ENCODE data around the gene BIRC5.
A peak's percentile ranks its signal among the peaks of the same experiment; 100 is the strongest.
"Not testable (repeated sequence)": the region's sequence is repeated elsewhere in the genome, so short reads cannot be mapped to it uniquely, and the experiment has no call there.

The BIRC5 gene

DNA sequence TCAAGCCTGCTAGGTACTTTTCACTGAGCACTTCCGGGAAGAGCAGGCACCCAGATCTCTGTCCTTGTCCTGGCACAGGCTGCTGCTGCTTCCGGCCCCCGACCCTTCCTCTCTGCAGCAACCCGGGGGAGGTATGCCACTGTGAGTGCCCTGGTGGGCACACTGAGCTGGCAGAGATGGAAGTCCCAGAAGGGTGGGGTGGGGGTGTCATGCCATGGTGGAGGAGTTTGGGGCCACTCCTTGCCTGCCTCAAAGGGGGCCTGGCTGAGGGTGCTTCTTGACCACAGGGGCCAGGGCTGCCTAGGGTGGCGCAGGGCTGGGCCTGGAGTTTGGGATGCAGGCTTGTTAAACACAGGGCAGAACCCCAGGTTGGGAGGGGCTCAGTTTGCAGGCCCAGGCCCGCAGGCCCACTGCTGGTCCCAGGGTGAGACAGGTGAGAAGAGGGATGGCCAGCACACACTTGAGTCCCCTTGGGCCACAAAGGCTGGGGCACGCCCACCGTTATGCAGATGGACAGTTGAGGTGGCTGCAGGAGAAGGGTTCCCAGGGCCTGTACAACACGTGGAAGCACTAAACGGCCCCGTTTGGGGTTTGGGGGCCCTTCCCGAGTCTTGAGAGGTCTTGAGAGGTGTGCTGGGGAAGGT, 26.1 kb downstream of the BIRC5 start:
- no peak for DNase-seq (ENCODE audit: low read depth)

DNA sequence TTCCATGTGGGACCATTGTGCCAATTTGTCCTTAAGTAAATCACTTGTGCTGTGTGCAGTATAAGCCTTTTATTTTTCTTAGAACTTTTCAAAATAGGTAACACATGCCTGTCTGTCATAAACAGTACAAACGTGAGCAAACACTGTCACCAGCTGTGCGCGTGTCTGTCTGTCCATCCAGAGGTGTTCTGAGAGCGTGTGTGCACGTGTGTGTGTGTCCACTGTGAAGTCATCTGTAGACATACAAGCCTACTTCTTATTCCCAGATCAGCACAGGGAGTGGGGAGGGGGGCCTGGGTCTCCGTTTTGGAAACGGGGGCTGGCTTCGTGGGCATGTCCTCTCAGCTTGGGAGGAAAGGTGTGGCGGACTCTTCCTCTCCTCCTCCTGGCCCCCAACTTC, 26.8 kb downstream of the BIRC5 start:
- no peak for DNase-seq (ENCODE audit: low read depth)

GRCh38 chr17:78241277-78242023, 27.4 kb downstream of the BIRC5 start:
- peak; percentile 12 for DNase-seq (ENCODE audit: low read depth)

DNA sequence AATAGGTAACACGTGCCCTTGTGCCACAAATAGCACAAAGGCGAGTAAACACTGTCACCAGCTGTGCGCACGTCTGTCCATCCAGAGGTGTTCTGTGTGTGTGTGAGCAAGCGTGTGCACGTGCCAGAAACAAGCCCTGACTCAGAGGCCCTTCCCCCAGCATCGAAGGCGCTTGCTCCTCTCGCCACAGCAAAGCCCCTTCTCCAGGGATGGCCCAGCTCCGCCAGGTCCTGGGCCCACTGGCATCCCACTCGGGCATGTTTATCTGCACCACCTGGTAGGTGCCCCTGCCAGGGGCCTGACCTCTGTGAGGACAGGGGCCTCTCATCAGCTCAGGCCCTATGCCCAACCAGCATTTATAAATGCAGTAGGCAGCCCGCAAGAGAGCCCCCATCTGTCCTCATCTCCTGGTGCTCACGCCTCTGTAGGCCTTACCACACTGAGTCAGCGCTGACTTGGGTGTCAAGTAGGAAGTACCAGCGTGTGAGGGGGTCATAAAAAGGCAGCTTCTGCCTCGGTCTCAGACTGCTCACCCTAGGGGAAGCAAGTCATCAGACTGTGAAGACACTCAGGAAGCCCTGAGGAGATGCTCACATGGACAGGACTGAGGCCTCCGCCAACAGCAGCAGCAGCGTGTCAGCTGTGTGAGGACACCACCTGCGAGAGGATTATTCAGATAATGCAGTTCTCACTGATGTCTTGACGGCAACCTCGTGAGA, 28.1 kb downstream of the BIRC5 start:
- DNase-seq (ENCODE audit: low read depth), result no peak

DNA sequence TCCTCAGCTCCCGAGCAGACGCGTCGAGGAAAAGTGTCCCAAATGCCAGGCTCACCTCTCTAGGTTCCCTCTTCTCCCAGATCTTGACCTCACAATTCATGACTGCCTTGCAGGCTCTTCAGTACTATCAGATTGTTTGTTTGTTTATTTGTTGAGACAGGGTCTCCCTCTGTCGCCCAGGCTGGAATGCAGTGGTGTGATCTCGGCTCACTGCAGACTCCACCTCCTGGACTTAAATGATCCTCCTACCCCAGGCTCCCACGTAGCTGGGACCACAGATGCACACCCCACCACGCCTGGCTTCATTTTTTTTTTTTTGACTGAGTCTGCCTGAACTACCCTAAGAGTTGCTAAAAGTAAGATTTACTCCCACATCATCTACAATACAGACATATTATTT, 33.3 kb downstream of the BIRC5 start:
- no peak for DNase-seq (ENCODE audit: low read depth)

DNA sequence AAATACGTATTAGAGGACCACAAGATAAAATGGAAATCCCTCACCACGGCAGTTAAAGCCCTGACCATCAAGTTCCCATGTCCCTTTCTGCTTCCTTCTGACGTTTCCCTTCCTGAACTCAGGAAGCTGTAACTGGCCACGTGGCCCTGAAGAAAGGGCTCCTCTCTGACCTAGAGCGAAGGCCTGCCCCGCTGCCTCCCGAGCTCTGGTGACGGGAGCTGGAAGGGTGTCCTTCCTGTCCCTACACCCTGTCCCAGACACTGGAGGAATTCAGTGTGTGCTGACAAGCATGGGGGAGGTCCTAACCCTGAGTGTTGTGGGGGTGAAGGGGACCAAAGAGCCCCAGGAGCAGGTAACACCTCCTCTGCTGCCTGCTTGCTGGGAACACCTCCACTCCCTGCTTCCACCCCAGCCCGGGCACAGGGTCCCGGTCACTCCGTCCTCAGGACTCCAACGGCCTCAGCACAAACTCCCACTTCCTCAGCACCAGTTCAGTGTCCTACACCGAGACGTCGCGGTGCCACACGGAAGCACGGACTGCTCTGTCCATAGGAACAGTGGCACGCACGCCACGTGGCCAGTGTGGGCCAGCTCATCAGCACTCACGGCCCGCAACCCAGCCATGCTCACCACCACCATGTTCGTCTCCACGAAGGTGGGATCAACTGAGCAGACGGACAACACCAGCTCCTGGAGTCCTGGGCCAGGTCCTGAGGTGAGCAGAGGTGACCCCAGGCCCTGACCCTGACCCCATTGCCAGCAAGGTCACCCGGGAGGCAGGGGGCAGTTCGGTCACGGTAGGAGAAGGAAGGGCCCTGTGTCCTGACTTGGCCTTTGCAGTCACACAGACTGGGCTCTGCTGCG, 34.2 kb downstream of the BIRC5 start:
- DNase-seq (ENCODE audit: low read depth), result no peak

GRCh38 chr17:78249074-78249817, 35.2 kb downstream of the BIRC5 start:
- DNase-seq (ENCODE audit: low read depth), result no peak

GRCh38 chr17:78249818-78250806, 36.1 kb downstream of the BIRC5 start:
- no peak for DNase-seq (ENCODE audit: low read depth)

DNA sequence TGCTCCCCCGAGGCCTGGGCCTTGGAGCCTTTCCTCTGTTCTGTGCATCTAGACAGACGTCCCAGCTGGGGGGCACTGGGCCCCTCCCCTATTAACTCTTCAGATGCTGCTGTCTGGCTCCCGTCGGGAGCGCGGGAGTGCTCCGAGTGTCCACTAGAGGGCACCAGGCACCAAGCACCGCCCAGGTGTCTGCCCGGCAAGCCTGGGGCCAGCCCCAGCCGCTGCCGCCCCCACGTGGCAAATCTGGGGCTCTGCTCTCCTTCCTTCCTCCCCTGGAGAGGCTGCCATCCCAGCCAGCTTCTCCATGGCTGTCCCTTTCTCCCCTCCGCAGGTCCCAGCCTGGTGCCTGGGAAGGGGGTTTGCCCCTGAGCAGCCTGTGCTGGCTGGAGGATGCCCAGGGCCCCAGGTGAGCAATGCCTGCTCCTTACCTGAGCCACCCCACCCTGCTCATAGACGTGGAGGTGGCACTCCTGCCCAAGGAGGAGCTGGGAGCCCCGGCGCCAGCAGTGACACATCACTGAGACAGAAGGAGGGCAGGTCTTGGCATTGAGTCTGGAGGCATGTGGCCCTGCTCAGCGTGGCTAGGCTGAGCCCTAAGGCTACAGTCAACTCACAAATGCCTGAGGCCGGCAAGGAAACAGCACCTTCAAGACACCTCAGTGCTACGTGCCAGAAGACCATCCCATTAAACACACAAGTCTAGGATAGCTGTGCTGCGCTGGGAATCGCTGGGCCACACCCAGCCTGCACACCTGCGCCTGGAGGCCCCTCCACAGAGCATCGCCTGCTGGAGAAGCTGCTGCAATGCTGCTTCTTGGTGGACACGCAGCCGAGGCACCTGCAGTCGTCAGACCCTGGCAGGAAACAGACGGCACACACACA, 37.1 kb downstream of the BIRC5 start:
- DNase-seq (ENCODE audit: low read depth), result peak; percentile 61

GRCh38 chr17:78251773-78252103, 37.7 kb downstream of the BIRC5 start:
- DNase-seq (ENCODE audit: low read depth), result no peak

- no peak for DNase-seq (ENCODE audit: low read depth)
Observed at GRCh38 chr17:78252111-78252634, 38.1 kb downstream of the BIRC5 start.

DNA sequence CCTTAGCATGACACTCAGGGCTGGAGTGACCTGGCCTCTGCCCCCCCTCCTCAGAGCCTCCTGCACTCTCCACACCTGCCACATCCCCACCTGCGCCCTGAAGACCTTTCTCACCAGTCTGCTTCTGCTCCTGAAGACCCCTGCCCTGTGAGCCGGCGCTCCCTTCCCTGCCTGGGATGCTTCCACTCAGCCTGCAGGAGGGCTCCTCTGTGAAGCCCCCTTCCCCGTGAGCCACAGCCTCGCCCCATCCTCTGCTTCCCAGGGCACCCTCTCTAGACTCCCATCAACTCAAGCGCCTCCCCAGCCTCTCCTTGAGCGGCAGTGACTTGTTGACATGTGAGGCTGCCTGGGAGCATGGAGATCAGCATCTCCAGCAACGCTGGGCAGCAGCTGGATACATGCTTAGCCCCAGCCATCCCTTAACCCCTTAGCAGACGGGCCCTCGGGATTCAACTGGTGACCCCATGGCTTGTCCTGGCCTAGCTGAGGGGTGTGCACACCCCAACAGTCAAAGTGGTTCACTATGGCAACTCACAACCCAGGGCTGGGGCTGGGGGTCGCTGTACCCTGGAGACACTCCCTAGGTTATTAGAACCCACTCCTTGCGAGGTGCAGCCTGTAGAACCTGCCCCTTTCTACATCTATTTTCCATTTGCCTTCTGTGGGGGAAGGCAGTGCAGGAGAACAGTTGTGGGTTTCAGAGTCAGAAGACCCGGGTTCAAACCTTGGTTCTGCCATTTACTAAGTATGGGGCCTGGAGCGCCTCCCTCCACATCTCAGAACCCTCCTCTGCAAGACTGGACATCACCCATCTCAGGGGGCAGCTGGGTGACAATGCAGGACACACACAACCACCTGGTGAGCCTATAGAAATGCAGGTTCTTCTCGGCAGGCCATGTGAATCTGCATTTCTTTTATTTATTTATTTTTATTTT, 38.9 kb downstream of the BIRC5 start:
- DNase-seq (ENCODE audit: low read depth), result no peak

DNA sequence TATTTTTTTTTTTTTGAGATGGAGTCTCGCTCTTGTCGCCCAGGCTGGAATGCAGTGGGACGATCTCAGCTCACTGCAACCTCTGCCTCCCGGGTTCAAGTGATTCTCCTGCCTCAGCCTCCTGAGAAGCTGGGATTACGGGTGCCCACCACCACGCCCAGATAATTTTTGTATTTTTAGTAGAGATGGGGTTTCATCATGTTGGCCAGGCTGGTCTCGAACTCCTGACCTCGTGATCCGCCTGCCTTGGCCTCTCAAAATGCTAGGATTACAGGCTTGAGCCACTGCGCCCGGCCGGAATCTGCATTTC, 39.5 kb downstream of the BIRC5 start:
- not testable (repeated sequence) for DNase-seq (ENCODE audit: low read depth)

DNA sequence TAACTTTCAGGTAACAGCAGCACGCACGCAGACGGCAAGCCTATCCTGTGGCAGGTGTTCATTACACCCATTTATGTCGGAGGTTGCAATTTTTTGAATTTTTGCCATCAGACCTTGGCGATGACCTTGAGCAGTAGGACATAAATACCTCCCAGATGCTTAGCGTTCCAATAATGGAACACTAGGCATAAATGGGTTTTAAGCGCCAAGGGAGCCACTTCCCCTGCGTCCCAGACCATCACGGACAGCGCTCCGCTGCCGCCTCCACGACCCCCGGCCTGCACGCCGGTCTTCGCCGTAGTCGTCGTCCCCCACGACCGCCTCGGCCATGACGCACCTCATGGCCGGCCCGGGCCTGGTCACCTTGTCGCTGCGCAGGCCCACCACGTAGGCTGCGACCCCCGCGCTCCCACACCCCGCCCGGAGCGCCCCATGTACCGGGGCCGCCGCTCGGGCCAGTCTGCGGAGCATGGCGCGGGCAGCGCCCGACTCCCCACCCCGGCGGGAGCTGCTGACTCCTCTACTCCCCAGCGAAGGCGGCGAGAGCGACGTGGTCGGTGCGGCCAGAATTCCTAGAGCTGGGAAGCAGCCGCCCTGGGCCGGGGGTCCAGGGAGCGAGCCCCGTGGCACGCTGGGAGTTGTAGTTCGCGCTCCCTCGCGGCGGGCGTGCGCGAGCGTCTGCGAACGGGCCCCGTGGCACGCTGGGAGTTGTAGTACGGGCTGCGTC, 40.1 kb downstream of the BIRC5 start:
- peak; percentile 66 for DNase-seq (ENCODE audit: low read depth)

DNA sequence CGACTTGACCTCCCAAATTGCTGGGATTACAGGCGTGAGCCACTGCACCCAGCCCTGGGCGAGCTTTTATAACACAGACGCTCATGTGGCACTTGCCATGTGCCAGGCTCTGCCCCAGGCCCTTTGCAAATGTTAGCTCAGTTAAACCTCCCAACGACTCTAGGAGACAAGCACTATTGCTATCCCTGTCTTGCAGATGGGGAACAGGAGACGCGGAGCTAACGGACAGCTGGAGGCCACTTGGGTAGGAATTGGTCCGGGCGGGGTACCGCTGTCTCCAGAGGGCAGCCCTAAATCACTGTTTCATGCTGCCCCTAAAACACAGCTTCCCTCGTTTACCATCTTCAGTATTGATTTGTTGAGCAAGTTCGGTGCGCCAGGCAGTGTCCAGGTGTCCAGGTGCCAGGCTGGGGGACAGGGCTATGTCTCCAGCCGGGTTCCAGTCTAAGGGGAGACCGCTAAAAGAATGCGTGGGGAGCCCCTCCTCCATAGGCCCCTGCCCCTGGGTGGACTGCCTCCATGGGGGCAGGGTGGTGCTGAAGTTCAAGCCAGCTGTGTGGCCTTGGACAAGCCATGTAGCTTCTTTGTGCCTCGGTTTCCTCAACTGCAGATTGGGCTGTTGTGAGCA, 41.1 kb downstream of the BIRC5 start:
- DNase-seq (ENCODE audit: low read depth), result no peak

DNA sequence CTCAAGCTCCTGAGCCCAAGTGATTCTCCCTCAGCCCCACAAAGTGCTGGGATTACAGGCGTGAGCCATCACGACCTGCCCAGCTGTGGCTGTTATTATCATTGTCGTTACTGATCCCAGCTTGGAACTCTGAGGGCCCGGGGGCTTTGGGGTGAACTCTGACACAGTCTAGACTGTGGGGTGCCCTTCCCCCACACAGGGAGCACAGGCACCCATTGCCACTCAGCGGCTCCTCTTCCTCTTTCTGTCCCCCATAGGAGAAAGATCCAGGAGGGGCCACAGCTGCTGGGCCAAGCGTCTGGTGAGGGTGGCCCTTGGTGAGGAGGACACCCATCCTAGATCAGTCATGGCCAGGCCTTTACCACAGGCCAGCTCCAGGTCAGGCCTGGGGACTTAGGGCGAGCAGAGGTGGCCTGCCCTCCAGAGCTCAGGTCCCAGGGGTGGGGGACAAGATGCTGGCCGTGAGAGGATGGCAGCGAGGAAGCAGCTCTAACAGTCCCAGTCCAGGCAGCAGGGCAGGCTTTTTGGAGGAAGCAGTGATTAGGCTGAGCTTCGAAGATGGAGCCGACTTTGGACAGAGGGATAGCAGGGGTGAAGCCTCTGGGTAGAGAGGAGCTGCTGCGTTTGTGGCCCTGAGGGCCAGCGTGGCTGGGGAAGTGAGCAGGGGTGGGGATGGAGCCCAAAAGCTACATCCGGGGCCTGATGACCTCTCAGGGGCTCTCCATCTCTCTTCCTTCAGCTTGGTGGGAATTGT, 42.1 kb downstream of the BIRC5 start:
- no peak for DNase-seq (ENCODE audit: low read depth)

All from stromal cell of bone marrow (primary cell).